ENCODE data around the gene TSPO2. TPM values are rescaled to one million over a fixed set of nuclear protein-coding genes. Genes with fewer than 3 reads are reported as not detected.

Gene TSPO2
- polyA plus RNA-seq, 1 experiment, result not detected

DNA sequence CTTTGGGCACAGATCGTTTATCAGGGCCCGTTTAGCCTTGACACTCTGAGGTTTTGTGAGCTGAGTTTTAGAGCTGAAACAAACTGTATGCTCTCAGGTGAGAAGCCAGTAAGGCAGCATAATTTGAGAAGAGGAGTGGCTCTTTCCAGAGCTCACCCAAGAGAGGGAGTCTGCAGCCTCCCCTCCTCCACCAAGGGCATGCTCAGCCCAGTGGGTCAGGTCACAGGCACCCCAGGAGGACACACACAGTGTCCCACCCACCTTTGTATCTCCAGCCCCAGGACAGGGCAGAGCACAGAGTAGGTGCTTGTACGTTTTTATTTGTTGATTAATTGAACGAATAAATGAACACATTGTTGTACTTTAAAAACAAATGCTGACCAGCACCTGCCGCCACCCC, 3.4 kb downstream of the TSPO2 start:
- Histone ChIP-seq H3K27me3 (ENCODE audit: control insufficient read depth, insufficient read depth, low read length) (no peaks in the 10 kb centered on the region), H3K36me3 (ENCODE audit: control insufficient read depth, insufficient read depth, low read length) (no peaks in the 10 kb centered on the region), H3K4me3 (ENCODE audit: low read depth, low read length) (no peak overlapping the region)
- TF ChIP-seq, protein P1, sequence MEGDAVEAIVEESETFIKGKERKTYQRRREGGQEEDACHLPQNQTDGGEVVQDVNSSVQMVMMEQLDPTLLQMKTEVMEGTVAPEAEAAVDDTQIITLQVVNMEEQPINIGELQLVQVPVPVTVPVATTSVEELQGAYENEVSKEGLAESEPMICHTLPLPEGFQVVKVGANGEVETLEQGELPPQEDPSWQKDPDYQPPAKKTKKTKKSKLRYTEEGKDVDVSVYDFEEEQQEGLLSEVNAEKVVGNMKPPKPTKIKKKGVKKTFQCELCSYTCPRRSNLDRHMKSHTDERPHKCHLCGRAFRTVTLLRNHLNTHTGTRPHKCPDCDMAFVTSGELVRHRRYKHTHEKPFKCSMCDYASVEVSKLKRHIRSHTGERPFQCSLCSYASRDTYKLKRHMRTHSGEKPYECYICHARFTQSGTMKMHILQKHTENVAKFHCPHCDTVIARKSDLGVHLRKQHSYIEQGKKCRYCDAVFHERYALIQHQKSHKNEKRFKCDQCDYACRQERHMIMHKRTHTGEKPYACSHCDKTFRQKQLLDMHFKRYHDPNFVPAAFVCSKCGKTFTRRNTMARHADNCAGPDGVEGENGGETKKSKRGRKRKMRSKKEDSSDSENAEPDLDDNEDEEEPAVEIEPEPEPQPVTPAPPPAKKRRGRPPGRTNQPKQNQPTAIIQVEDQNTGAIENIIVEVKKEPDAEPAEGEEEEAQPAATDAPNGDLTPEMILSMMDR (IDR thresholded peaks at IDR 0.05; ENCODE audit: insufficient read depth, low read depth, low read length), result no peak
- POLR2A ChIA-PET, result no interaction called here
- DNase-seq (ENCODE audit: low read depth), result no peak
- CTCF ChIA-PET, result interaction anchor here (0.8 to 2.8 kb wide), 4 partner anchors 11 to 23 kb away, joined by 3 to 7 read pairs (median 4); no protein-coding TSS in a partner anchor

DNA sequence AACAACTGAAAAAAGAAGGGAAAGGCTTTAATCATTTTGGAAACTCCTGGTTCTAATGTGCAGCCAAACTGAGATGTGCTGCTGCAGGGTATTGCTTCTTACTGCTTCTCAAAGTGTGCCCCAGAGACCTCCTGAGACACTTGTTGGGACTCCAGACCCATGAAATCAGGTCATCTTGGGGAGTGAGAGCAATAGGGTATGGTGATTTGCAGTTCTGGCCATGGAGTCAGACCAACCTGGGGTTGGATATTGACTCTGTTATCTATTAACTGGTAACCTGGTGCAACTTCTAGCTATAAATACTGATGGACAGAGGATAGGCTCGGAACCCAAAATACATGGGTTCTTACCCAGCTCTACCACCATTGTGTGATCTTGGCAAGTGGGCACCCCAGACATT, 3.8 kb downstream of the TSPO2 start:
- Histone ChIP-seq H3K27me3 (ENCODE audit: control insufficient read depth, insufficient read depth, low read length) (no peaks in the 10 kb centered on the region), H3K36me3 (ENCODE audit: control insufficient read depth, insufficient read depth, low read length) (no peaks in the 10 kb centered on the region), H3K4me3 (ENCODE audit: low read depth, low read length) (no peak overlapping the region)
- ChIA-PET CTCF (interaction anchor here (0.8 to 2.8 kb wide), 6 partner anchors 9 to 24 kb away, joined by 3 to 7 read pairs (median 4); no protein-coding TSS in a partner anchor), POLR2A (no interaction called here)
- TF ChIP-seq, protein P1 (IDR thresholded peaks at IDR 0.05; ENCODE audit: insufficient read depth, low read depth, low read length), result no peak
- DNase-seq (ENCODE audit: low read depth), result no peak

DNA sequence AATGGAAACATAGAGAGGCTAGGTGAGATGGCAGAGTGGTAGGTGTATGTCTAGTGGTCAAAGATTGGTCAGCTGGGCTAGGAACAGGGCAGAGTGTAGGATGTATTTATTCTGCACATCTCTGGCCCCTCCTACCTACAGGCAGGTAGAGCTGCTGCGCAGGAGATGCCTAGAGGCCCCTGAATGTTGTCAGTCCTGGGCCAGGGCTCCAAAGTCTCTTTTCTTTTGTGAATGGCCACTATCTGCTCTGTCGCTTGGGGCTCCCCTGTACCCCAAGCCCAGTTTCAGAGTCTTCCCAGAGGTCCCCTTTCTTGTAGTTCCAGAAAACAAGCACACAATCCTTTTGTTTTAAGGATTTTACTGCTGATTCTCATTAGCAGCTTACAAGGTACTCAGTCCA, 5.0 kb downstream of the TSPO2 start:
- ChIA-PET CTCF (interaction anchor here (0.5 to 4.6 kb wide), 6 partner anchors 8 to 45 kb away, joined by 3 to 23 read pairs (median 4); partner anchors contain the start of gene UNC5CL), POLR2A (no interaction called here)
- H3K4me3 ChIP-seq (ENCODE audit: low read depth, low read length), result no peak overlapping the region
- H3K27me3 ChIP-seq (ENCODE audit: control insufficient read depth, insufficient read depth, low read length), result no peaks in the 10 kb centered on the region
- TF ChIP-seq, protein P1 (IDR thresholded peaks at IDR 0.05; ENCODE audit: insufficient read depth, low read depth, low read length), result no peak
- no peaks in the 10 kb centered on the region for H3K36me3 ChIP-seq (ENCODE audit: control insufficient read depth, insufficient read depth, low read length)
- DNase-seq (ENCODE audit: low read depth), result no peak

DNA sequence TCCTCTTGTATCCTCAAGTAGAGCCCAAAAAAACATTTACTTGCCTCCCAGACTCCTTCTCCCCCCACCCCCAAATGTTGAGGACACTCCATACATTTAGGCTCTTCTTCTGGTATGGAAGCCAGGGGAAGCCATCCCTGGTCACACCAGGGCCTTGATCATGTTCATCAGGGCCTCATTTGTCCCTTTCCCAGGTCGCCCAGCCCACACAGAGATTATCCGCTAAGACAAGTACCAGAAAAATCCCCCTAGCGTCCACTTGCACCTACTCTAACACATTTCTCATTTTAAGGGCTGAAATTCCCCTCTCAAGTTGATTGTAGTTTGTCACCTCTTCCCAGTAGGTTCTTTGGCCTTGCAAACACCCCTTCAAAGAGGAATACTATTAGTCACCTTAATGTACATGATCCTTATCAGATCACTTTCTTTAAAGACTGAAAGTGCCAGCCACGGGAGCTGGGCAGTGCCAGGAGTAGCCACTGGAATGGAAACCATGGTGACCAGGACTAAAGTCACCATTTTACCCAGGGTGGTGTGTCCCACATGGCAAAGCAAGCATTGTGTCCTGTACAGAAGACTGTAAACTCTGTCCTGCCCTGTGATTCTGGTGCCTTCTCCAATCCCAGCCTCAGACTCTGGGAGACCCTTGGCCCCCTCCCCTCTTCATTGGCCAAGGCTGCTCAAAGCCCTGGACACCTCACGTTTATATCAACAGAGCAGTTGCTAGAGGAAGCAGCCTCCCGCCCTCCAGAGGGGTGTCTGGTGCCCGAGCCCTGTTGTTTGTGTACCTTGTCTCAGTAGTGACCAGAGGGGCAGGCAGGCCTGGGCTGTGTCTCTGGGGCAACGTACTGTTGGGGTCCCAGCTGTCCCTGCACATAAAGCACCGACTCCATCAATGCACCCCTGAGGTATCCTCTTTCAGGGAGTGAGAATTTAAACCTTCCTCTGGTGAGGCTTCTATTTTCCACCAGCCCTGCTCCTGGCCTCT, 5.8 kb downstream of the TSPO2 start:
- TF ChIP-seq, protein P1 (IDR thresholded peaks at IDR 0.05; ENCODE audit: insufficient read depth, low read depth, low read length), result no peak
- POLR2A ChIA-PET, result interaction anchor here (0.7 kb wide), 1 partner anchor 140 kb away, joined by 4 read pairs; no protein-coding TSS in a partner anchor
- Histone ChIP-seq H3K27me3 (ENCODE audit: control insufficient read depth, insufficient read depth, low read length) (no peaks in the 10 kb centered on the region), H3K4me3 (ENCODE audit: low read depth, low read length) (no peak overlapping the region), H3K36me3 (ENCODE audit: control insufficient read depth, insufficient read depth, low read length) (no peaks in the 10 kb centered on the region)
- CTCF ChIA-PET, result interaction anchor here (0.5 to 4.6 kb wide), 8 partner anchors 8 to 154 kb away, joined by 3 to 23 read pairs (median 4); partner anchors contain the start of gene UNC5CL
- DNase-seq (ENCODE audit: low read depth), result no peak

DNA sequence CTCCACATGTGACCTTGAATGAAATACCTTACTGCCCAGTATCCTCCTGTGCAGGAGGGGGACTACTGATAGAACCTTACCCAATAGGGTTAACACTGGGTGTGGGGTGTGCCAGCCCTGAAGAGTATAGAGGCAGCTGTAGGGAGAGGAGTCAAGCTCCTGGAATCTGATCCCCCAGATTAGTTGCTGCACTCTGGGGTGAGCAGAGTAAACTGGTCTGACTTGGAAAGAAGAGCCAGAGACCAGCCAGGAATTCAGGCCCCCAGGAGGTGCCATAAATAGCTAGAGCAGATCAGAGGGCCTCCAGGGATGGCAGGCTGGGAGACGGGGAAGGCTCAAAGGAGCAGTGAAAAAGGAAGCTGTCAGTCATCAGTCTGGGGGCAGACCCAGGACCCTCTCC, 7.3 kb downstream of the TSPO2 start:
- TF ChIP-seq, protein P1 (IDR thresholded peaks at IDR 0.05; ENCODE audit: insufficient read depth, low read depth, low read length), result no peak
- no peak for DNase-seq (ENCODE audit: low read depth)
- CTCF ChIA-PET, result interaction anchor here (0.6 to 4.6 kb wide), 8 partner anchors 10 to 155 kb away, joined by 3 to 23 read pairs (median 4); partner anchors contain the start of gene UNC5CL
- H3K36me3 ChIP-seq (ENCODE audit: control insufficient read depth, insufficient read depth, low read length), result no peaks in the 10 kb centered on the region
- no peaks in the 10 kb centered on the region for H3K27me3 ChIP-seq (ENCODE audit: control insufficient read depth, insufficient read depth, low read length)
- POLR2A ChIA-PET, result no interaction called here
- no peak overlapping the region for H3K4me3 ChIP-seq (ENCODE audit: low read depth, low read length)
